ENCODE results near the gene UNKL. TPM values are rescaled to one million over a fixed set of nuclear protein-coding genes. Genes with fewer than 3 reads are reported as not detected.

UNKL gene
- total and polyA plus RNA-seq, 2 donors (not counting 1 experiment from before 2014, with no cell fraction given): 53.9 to 178 TPM

GRCh38 chr16:1372292-1372950, 42.1 kb downstream of the UNKL start:
- H4K20me1 ChIP-seq (ENCODE audit: control insufficient read depth, insufficient read depth, low read length, poor library complexity, severe bottlenecking): peaks cover 44% of the 10 kb centered on the region

More at GRCh38 chr16:1372292-1372950, 42.1 kb downstream of the UNKL start:
- H3K36me3 ChIP-seq (replicated peaks in 1 of 2; ENCODE audit: control extremely low read depth in 1 of 2, control insufficient read depth in 1 of 2, extremely low read depth in 1 of 2, insufficient read depth in 2 of 2, low read length in 1 of 2): peaks cover 0 to 27% of the 10 kb centered on the region in 2 experiments
- CTCF ChIA-PET: no interaction called here
- H3K27ac Mint-ChIP-seq: no peak overlapping the region
- TF ChIP-seq CTCF (IDR thresholded peaks at IDR 0.05) (no peak), EZH2 (IDR thresholded peaks at IDR 0.05; ENCODE audit: borderline replicate concordance, insufficient read depth, low read depth, low read length, poor library complexity, severe bottlenecking) (no peak)
- no peaks in the 10 kb centered on the region for H3K27me3 ChIP-seq (replicated peaks in 1 of 4; ENCODE audit: control extremely low read depth in 1 of 4, control insufficient read depth in 3 of 4, insufficient read depth in 4 of 4, low read length in 3 of 4)
- H3K4me1 ChIP-seq (ENCODE audit: control insufficient read depth in 2 of 2, insufficient read depth in 2 of 2, low read length in 2 of 2): no peaks in the 10 kb centered on the region
- H3K79me2 ChIP-seq (ENCODE audit: control insufficient read depth, insufficient read depth, low read length): peaks cover 16% of the 10 kb centered on the region
- H3K27ac ChIP-seq (ENCODE audit: low read length in 2 of 2): no peak overlapping the region
- H3K4me3 Mint-ChIP-seq: no peak overlapping the region
- WGBS (ENCODE audit: insufficient coverage): 95% methylated on average over 8 of the region's 21 CpGs
- no peak overlapping the region for H3K4me2 ChIP-seq (replicated peaks; ENCODE audit: low read depth, low read length, poor library complexity, severe bottlenecking)
- H3K9me3 Mint-ChIP-seq (ENCODE audit: insufficient read depth): no peaks in the 10 kb centered on the region
- no peaks in the 10 kb centered on the region for H3K27me3 Mint-ChIP-seq
- H2AFZ ChIP-seq (ENCODE audit: insufficient read depth, low read depth, low read length, poor library complexity, severe bottlenecking): no peak overlapping the region
- no peak for ATAC-seq (ENCODE audit: low read depth)
- POLR2A ChIA-PET: interaction anchor here (0.7 kb wide), 1 partner anchor 25 kb away, joined by 3 read pairs; no protein-coding TSS in a partner anchor
- no peaks in the 10 kb centered on the region for H3K4me1 Mint-ChIP-seq
- no peaks in the 10 kb centered on the region for H3K9me3 ChIP-seq (ENCODE audit: control extremely low read depth in 1 of 3, control insufficient read depth in 2 of 3, insufficient read depth in 1 of 3, low read length in 2 of 3)
- intact Hi-C loops (cut with micrococcal nuclease): no loop called here
- no peak overlapping the region for H3K4me3 ChIP-seq (ENCODE audit: control extremely low read depth in 1 of 5, extremely low read depth in 1 of 5, insufficient read depth in 1 of 5, low read depth in 2 of 5, low read length in 4 of 5)
- DNase-seq: no peak
- no peak overlapping the region for H3K9ac ChIP-seq (ENCODE audit: low read length)

Data from B cell (primary cell).